Measurements from ENCODE around the gene PTPRQ. TPM values are rescaled to one million over a fixed set of nuclear protein-coding genes. Genes with fewer than 3 reads are reported as not detected.

PTPRQ gene
- polyA plus RNA-seq, 1 experiment = 5.1 TPM

DNA sequence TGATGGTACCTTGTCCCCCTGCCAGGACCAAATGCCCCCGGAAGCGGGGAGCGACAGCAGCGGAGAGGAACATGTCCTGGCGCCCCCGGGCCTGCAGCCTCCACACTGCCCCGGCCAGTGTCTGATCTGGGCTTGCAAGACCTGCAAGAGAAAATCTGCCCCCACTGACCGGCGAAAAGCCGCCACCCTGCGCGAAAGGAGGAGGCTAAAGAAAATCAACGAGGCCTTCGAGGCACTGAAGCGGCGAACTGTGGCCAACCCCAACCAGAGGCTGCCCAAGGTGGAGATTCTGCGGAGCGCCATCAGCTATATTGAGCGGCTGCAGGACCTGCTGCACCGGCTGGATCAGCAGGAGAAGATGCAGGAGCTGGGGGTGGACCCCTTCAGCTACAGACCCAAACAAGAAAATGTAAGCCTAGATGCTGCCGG is 263.8 kb downstream of the PTPRQ start:
- CTCF ChIA-PET = no interaction called here

DNA sequence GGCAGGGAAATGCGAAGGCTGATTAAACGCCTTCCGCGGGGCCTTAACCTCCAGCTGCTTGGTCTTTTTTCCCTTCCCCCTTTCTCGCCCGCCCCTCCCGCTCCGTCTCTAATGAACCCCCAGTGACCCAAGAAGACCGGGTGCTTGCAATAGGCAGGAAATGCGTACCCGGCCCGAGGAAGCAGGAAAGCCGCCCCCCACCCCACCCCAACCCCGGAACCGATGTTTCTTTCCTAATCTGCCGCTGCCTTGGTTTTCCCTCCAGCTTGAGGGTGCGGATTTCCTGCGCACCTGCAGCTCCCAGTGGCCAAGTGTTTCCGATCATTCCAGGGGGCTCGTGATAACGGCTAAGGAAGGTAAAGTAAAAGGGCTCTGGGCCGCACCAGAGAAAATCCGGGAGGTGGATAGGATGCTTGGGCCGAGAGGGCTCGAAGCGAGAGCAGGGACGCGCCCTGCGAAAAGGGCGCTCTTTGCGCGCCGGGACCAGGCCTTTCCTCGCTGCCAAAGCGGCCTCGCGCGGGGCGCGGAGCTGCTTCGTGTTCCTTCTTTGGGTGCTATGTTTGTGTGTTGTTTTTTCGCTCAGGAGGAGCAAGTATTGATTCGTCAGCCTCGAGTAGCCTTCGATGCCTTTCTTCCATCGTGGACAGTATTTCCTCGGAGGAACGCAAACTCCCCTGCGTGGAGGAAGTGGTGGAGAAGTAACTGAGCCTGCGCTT is 264.4 kb downstream of the PTPRQ start:
- DNase-seq (ENCODE audit: low read depth) = no peak
- POLR2A ChIA-PET = no interaction called here
- TF ChIP-seq, protein P1, sequence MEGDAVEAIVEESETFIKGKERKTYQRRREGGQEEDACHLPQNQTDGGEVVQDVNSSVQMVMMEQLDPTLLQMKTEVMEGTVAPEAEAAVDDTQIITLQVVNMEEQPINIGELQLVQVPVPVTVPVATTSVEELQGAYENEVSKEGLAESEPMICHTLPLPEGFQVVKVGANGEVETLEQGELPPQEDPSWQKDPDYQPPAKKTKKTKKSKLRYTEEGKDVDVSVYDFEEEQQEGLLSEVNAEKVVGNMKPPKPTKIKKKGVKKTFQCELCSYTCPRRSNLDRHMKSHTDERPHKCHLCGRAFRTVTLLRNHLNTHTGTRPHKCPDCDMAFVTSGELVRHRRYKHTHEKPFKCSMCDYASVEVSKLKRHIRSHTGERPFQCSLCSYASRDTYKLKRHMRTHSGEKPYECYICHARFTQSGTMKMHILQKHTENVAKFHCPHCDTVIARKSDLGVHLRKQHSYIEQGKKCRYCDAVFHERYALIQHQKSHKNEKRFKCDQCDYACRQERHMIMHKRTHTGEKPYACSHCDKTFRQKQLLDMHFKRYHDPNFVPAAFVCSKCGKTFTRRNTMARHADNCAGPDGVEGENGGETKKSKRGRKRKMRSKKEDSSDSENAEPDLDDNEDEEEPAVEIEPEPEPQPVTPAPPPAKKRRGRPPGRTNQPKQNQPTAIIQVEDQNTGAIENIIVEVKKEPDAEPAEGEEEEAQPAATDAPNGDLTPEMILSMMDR (IDR thresholded peaks at IDR 0.05; ENCODE audit: insufficient read depth, low read depth, low read length) = no peak
- no peaks in the 10 kb centered on the region for H3K36me3 ChIP-seq (ENCODE audit: control insufficient read depth, insufficient read depth, low read length)
- no peaks in the 10 kb centered on the region for H3K27me3 ChIP-seq (ENCODE audit: control insufficient read depth, insufficient read depth, low read length)
- CTCF ChIA-PET = no interaction called here
- no peak overlapping the region for H3K4me3 ChIP-seq (ENCODE audit: low read depth, low read length)

More for the DNA sequence above, 263.8 kb downstream of the PTPRQ start:
- no peaks in the 10 kb centered on the region for H3K36me3 ChIP-seq (ENCODE audit: control insufficient read depth, insufficient read depth, low read length)
- no peak for DNase-seq (ENCODE audit: low read depth)
- H3K27me3 ChIP-seq (ENCODE audit: control insufficient read depth, insufficient read depth, low read length) = no peaks in the 10 kb centered on the region
- POLR2A ChIA-PET = no interaction called here
- H3K4me3 ChIP-seq (ENCODE audit: low read depth, low read length) = no peak overlapping the region
- TF ChIP-seq, protein P1 (IDR thresholded peaks at IDR 0.05; ENCODE audit: insufficient read depth, low read depth, low read length) = no peak

DNA sequence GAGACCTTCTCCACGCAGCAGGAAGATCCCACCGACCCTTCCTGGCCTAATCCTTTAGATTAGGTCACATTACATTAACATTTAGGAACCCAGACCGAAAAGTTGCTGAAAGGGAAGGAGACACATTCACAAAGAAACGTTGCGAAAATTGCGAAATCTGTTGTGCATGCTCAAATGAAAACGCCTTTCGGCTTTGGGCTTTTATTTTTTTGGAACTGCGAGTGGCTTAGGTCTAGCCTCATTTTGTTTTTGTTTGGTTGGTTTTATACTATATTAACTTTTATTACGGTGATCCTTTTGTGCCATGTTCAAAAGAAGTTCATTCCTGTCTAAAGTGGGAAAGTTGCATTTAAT is 264.9 kb downstream of the PTPRQ start:
- Histone ChIP-seq H3K36me3 (ENCODE audit: control insufficient read depth, insufficient read depth, low read length) (no peaks in the 10 kb centered on the region), H3K4me3 (ENCODE audit: low read depth, low read length) (no peak overlapping the region), H3K27me3 (ENCODE audit: control insufficient read depth, insufficient read depth, low read length) (no peaks in the 10 kb centered on the region)
- TF ChIP-seq, protein P1 (IDR thresholded peaks at IDR 0.05; ENCODE audit: insufficient read depth, low read depth, low read length) = no peak
- DNase-seq (ENCODE audit: low read depth) = no peak
- POLR2A ChIA-PET = no interaction called here
- CTCF ChIA-PET = no interaction called here

DNA sequence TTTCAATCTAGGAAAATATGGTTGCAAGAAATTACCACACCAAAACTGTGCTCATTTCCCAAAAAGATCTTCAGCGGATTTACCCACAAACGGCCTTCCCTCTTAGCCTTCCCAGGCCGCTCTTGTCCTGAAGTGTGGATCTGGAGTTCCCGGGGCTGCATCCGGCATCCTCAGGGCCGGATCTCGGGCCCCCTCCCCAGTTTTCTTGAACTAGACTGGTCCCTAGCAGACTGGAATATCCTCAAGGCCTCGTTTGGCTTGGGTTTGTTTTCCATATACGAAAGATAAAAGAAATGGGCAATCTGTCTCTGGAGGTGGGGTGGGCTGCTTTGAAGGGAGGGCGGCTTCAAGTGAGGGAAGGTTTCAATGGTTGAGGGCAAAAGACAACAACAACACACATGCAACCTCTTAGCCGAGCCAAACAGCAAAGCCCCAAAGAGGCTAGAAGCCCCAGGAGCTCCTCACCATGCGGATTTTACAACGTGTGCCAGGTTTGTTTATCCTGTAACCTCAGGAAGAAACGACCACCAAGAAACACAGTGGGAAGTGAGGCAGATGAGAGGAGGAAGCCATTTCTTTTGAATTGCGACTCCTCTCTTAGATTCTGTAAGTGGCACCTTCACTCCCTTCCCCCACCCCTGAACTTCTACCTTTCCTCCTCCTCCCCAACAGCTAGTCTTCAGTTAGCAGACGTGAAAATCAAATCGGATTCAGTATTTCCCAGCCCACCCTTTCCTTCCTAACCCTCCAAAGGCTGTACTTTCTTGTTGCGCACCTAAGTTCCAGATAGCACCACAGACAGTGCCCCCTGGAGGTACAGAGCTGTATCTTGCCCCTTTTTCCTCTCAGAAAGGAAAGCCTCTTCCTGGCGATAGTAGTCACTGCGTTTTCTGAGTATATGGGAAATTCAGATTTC is 266.0 kb downstream of the PTPRQ start:
- no peak overlapping the region for H3K4me3 ChIP-seq (ENCODE audit: low read depth, low read length)
- no peaks in the 10 kb centered on the region for H3K36me3 ChIP-seq (ENCODE audit: control insufficient read depth, insufficient read depth, low read length)
- no peak for DNase-seq (ENCODE audit: low read depth)
- H3K27me3 ChIP-seq (ENCODE audit: control insufficient read depth, insufficient read depth, low read length) = no peaks in the 10 kb centered on the region
- TF ChIP-seq, protein P1 (IDR thresholded peaks at IDR 0.05; ENCODE audit: insufficient read depth, low read depth, low read length) = no peak
- POLR2A ChIA-PET = no interaction called here
- CTCF ChIA-PET = interaction anchor here (1.7 kb wide), 1 partner anchor 8 kb away, joined by 3 read pairs; no protein-coding TSS in a partner anchor

DNA sequence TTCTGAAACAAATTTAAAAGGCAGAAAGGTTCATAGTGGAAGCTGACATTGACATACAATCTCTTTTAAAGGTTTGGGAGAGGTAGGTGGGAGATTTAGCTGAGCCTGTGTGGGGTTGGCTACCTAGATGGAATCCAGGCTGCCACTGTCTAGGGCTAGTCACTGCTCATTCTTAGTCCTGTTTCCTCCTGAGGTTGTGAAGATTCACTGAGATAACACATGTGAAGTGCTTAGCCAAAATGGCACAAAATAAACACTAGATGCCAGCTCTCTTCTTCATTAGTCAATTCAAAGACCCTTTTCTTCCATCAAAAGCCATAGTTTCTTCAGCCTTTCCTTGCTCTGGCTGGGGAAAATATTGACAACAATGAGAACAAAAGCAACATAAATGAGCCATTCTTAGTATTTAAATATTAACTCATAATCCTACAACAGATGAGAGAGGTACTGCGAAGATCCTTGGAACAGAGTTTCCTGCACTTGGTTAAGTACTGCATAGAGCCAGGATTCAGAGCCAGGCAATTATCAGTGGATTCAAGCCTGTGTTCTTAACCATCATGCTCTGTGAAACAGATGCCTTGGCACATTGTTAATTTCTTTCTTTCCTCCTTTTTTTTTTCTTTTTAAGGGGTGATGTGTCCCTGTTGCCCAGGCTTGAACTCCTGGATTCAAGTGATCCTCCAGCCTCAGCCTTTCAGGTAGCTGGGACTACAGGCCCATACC is 266.9 kb downstream of the PTPRQ start:
- no peaks in the 10 kb centered on the region for H3K27me3 ChIP-seq (ENCODE audit: control insufficient read depth, insufficient read depth, low read length)
- H3K36me3 ChIP-seq (ENCODE audit: control insufficient read depth, insufficient read depth, low read length) = no peaks in the 10 kb centered on the region
- ChIA-PET CTCF (interaction anchor here (1.7 kb wide), 1 partner anchor 9 kb away, joined by 3 read pairs; no protein-coding TSS in a partner anchor), POLR2A (no interaction called here)
- TF ChIP-seq, protein P1 (IDR thresholded peaks at IDR 0.05; ENCODE audit: insufficient read depth, low read depth, low read length) = no peak
- DNase-seq (ENCODE audit: low read depth) = no peak
- H3K4me3 ChIP-seq (ENCODE audit: low read depth, low read length) = no peak overlapping the region

All from BJ (cell line).